ENCODE measurements around the gene TBC1D22A. TPM values are rescaled to one million over a fixed set of nuclear protein-coding genes. Genes with fewer than 3 reads are reported as not detected.

TBC1D22A gene
- total and polyA plus RNA-seq, 2 donors (not counting 3 experiments of a cell fraction or from before 2014, with no cell fraction given), result 26.1 to 32.4 TPM

- H4K20me1 ChIP-seq (replicated peaks; ENCODE audit: control insufficient read depth, extremely low read depth, insufficient read depth, low read length), result no peaks in the 10 kb centered on the region
- no peaks in the 10 kb centered on the region for H3K4me1 ChIP-seq (ENCODE audit: control insufficient read depth, extremely low read depth, insufficient read depth, low read length)
- DNase-seq (ENCODE audit: low read depth, low spot score), result no peak
- no peak overlapping the region for H3K4me3 ChIP-seq (replicated peaks in 1 of 3; ENCODE audit: insufficient read depth in 1 of 3, low read depth in 1 of 3, low read length in 3 of 3)
- POLR2A ChIA-PET, result no interaction called here
- no TSS peak for BruUV-seq (replicated peaks)
- no peaks in the 10 kb centered on the region for H3K9me1 ChIP-seq (replicated peaks; ENCODE audit: control insufficient read depth, extremely low read depth, insufficient read depth, low read length)
- H3K79me2 ChIP-seq (ENCODE audit: control insufficient read depth, insufficient read depth, low read length), result no peaks in the 10 kb centered on the region
- CTCF ChIA-PET, result no interaction called here
- no peak overlapping the region for H3K4me2 ChIP-seq (ENCODE audit: insufficient read depth, low read length)
- no peak for TF ChIP-seq POLR2AphosphoS5 (IDR thresholded peaks at IDR 0.05; ENCODE audit: insufficient read depth, low read depth, low read length)
- TF ChIP-seq GATA2 (IDR thresholded peaks at IDR 0.05; ENCODE audit: insufficient read depth, insufficient read length, low read depth, low read length), result no peak
- no peak for TF ChIP-seq CTCF (IDR thresholded peaks at IDR 0.05; ENCODE audit: extremely low read depth in 1 of 2, insufficient read depth in 1 of 2, low read depth in 1 of 2, low read length in 2 of 2)
- no peak for TF ChIP-seq JUN (IDR thresholded peaks at IDR 0.05; ENCODE audit: borderline replicate concordance, insufficient read depth, insufficient read length, low read depth)
- no peak for TF ChIP-seq EZH2 (IDR thresholded peaks at IDR 0.05; ENCODE audit: borderline replicate concordance, low read depth, low read length, severe bottlenecking)
- no peak for TF ChIP-seq POLR2A (IDR thresholded peaks at IDR 0.05; ENCODE audit: low read depth, low read length)
- no peak for TF ChIP-seq FOS (IDR thresholded peaks at IDR 0.05; ENCODE audit: borderline replicate concordance, insufficient read depth, low read length)
- TF ChIP-seq, protein P1, sequence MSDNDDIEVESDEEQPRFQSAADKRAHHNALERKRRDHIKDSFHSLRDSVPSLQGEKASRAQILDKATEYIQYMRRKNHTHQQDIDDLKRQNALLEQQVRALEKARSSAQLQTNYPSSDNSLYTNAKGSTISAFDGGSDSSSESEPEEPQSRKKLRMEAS (IDR thresholded peaks at IDR 0.05; ENCODE audit: insufficient read depth, insufficient read length), result no peak
- no peak for TF ChIP-seq MYC (IDR thresholded peaks at IDR 0.05; ENCODE audit: low read depth, low read length)
- H3K9ac ChIP-seq (replicated peaks; ENCODE audit: extremely low read depth, insufficient read depth, low read length), result no peak overlapping the region
- H3K9me3 ChIP-seq (replicated peaks; ENCODE audit: control insufficient read depth, insufficient read depth, low read length), result no peaks in the 10 kb centered on the region
- intact Hi-C loops (cut with micrococcal nuclease), result no loop called here
- H3K27me3 ChIP-seq (ENCODE audit: control insufficient read depth in 2 of 2, insufficient read depth in 2 of 2, low read length in 2 of 2), result no peaks in the 10 kb centered on the region
- no peak for FAIRE-seq
- H3K36me3 ChIP-seq (ENCODE audit: control insufficient read depth in 2 of 2, extremely low read depth in 1 of 2, insufficient read depth in 2 of 2, low read length in 2 of 2), result peaks cover 0 to 2% of the 10 kb centered on the region in 2 experiments
- H3K27ac ChIP-seq (ENCODE audit: insufficient read depth, low read depth, low read length), result no peak overlapping the region
- no peak overlapping the region for H2AFZ ChIP-seq (ENCODE audit: low read depth, low read length)
- dilution Hi-C loops (cut with MboI; ENCODE audit: extremely low pct_ligation_motif_present, low sequenced_read_pairs), result no loop called here
Observed at GRCh38 chr22:47038206-47038835, 275.9 kb downstream of the TBC1D22A start.
